ENCODE measurements around the gene KRT77.

The KRT77 gene

DNA sequence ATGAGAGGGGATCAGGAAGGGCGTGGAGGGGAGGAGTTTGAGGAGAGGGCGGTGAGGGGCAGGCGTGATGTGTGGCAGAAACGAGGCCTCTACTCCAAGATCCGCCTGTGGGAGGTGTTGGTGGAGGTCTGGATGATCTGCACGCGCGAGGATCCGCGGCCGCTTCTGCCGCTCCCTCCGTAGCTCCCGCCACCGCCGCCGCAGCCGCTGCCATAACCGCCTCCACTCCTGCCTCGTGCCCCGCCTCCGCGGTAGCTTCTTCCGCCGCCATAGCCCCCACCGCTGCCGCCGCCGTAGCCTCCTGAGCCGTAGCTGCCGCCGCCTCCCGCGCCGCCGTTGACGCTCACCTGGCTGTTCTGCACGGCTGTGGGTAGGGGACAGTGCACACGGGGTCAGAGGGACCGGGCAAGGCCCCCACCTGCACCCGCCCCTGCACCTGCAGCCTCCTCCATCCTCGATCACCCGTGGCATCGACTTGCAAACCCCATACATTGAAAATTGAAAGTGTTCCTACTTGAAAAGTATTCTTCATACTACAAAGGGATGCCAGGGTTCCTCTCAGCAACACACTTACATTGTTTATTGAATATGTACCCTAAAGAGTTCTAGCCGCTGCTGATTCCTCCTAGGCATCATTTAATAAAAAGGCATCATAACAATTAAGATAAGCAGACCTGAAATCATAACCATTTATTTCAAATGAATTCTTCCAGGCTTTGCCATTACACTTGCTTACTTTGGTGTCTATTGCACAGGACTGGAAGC, 12.1 kb downstream of the KRT77 start:
- peak in 3 of 4 experiments; percentile 20 to 61 (median 43) for DNase-seq

DNA sequence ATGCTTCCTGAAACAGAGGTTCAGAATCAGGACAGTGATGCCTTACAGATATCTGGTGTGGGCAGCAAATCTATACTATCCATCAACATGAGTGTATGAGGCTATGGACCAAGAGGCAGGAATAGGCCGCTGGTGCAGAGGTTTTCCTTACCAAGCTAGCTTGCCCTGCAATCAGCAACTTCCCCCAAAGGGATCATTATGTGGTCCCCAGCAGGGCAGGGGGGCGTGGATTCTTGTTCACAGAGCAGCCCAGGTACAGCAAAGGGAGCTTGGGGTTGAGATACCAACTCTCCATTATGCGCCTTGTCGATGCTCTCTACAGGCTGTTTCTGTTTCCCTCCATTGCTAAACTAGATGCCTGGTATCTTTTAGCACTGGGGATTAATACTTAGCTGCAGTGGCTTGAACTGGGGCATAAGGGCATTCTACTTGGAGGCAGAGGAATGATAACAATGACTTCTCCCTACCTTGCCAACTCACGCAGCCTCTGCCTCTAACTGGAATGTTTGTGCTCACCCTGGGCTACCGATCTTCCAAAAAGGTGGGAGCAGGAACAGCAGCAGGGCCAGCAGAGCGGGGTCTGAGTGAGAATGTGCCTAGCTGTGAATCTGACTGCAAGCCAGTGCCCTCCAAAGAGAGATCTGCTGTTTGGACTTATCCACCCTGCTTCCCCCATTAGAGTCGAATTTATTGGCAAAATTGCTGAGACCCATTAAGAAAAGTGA, 12.8 kb downstream of the KRT77 start:
- DNase-seq = no peak

DNA sequence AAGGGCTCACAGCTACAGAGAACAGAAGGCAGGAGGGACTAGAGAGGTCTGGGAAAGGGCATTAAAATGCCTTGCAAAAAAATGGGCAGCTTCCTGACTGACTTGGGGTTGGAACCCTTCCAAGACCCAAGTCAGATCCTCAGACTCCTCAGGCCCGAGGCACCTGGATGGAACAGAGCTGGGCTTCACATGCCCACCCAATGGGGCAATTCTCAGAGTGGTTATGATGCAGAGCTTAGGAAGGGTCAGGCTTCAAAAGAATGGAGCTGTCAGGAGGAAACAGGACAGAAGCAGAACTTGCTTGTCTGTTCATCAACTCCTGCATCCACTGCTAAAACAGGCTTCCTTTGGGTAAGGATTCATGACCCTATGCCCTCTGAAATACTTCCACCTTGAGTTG, 13.4 kb downstream of the KRT77 start:
- no peak for DNase-seq

GRCh38 chr12:52689239-52689638, 14.1 kb downstream of the KRT77 start:
- no peak for DNase-seq

GRCh38 chr12:52688481-52688880, 14.8 kb downstream of the KRT77 start:
- no peak for DNase-seq

DNA sequence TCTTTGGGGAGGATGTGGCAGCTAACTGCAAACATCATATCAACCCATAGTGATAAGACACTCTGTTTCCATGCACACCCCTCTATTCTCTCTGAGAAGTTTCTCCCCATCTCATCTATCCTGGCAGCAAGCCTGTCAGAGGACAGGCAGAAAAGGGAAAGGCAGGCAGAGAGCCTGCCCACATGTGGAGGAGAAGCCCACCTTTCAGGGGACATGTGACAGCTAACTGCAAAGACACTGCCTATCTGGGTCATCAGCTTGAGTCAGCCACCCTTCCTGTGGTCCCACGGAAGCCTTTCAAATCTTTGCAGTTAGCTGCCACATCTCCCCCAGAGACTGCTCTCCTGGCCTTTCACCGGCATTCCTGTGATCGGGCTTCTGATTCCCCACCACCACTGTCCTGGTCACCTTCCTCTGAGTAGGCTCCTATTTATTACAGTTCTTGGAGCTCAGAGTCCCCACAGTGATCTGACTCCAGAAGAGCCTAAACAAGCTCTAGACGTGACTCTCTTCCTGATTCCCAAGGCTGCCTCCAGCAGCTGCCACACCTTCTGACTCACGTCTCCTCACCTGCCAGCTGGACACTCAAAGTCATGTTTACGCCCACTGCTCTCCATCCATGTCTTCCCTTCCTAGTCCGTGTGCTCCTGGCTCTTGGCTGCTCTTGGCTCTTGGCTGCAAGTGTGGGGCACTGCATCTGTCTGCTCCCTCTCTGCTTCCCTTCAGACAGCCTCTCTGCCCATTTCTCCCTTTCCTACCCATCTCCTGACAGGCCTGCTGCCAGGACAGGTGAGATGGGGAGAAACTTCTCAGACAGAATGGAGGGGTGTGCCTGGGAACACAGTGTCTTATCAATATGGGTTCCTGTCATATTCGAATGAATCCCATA, 15.6 kb downstream of the KRT77 start:
- DNase-seq = no peak

DNA sequence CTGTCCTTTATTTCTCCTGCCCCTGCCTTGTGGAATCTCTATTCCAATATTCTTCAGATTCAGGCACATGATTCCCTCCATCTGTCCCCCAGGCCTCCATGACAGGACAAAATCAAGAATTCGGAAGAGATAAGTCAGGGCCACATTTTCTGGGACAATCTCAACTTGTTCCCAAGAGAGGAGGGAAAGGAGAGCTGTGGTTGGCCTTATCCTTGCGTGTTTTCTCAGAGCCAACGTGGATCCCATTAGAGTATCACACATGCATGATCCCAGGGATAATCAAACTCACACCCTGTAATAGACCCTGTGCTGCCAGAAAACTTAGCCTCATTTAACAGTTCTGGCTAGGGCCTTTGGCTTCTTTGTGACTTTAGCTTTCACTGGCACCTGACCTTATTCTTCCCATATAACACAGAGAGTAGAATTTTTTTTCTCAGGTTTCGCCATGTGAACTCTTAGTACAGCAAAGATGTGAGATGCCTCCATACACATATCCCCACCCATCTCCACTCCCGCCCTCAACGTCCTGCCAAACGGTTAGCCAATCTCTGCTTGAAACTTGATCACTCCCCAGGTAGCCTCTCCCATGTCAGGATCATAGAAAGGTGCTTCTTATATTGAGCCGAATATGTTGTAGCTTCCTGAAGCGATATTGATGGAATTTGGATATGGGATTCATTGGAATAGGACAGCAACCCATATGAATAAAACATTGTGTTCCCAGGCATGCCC, 16.4 kb downstream of the KRT77 start:
- DNase-seq = no peak

DNA sequence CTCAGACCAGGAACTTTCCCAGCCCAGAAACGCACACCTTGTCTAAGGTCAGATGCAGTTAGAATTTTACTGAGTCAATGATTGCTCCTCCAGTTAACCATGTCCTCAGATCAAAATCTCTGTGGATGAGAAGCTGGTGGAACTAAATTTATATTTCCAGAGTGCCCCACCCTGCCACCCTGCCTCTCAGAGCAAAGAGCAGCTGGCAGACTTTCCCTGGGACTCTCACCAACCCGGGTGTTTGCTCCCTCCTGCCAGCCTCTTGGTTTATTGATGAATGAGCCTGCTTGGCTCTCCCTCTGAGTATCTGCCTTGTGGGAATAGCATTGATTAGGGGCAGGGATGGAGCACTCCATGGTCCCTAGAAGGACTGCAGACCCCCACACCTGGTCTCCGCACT, 17.3 kb downstream of the KRT77 start:
- no peak for DNase-seq

DNA sequence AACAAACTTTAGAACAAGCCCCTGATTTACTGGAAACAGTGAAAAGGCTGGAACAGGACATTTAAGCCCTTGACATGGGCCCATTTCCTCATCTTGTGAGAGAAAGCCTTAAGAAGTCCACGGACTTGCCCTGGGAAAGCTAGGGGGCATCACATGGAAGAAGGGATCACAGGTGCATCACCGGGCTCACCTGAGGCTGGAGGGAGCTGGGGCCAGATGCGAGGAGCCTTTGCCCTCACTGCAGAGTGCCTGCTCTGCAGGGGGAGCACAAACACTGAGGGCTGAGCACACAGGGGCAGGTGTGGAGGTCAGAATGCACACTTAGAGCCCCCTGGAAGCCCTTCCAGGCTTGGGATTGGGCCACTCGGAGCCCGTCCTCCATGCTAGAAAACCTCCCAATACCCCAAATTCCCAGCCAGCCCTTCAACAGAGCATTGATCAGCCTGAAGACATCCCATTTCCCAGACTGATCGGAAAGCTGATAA, 17.9 kb downstream of the KRT77 start:
- no peak for DNase-seq

DNA sequence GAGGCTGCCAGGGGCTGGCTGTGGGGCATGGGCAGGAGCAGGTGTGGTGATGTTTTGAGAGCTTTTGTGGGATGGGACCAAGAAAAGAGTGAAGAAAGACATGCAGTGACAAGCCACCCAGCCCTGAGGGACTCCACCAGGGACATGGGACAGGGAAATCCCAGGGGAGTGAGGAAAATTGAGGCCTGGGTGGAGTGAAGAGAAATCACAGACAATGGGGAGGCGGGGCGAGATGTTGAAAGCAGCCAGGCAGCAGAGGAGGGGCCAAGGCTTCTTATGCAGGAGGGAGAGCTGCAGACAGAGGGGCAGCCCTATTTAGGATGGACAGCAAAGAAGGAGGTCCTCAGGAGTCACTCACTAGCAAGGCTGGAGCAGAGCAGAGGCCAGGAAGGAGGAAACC, 18.9 kb downstream of the KRT77 start:
- DNase-seq = no peak

DNA sequence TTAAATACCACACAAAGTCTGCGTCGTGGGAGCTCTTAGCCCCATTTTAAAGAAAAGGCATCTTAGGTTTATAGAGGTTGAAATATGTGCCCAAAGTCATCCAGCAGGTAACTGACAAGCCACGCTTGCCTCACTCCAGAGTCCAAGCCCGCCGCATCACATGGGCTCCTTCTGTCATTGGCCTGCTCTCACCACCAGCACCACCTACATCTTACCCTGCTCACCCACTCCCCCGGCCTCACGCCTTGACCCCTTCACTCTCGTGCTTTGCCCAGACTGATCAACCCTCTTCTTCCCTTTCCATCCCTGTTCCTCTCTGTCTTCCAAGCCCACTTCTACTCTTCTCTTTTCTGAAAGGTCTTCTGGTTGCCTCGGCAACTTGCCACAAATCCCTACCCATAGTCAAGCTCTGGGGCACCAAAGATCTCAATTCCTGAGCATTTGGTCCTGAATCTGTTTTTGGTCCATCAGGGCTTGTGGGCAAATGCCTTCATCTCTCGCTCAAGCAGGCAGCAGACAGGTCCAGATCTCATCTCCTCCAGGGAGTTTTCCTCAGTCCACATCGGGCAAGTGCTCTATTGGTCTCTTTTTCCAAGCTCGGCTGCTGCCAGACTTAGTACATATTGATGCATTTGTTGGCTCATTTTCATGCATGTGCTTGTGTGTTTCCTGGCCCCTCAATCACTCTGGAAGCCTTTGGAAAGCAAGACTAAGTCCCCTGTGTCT, 19.6 kb downstream of the KRT77 start:
- no peak for DNase-seq

GRCh38 chr12:52682938-52683574, 20.3 kb downstream of the KRT77 start:
- DNase-seq = no peak

DNA sequence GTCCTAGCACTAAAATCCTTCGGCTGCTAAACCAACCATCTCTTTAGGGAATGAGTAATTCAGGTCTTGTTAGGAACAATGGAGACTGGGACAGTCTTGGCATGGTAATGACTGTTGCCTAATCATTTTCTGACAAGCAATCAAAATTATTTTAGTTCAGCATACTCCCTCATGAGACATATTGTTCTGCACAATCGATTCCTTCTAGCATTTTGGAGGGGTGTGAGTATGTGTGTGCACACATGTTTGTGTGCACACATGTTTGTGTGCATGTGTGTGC, 21.0 kb downstream of the KRT77 start:
- no peak for DNase-seq

DNA sequence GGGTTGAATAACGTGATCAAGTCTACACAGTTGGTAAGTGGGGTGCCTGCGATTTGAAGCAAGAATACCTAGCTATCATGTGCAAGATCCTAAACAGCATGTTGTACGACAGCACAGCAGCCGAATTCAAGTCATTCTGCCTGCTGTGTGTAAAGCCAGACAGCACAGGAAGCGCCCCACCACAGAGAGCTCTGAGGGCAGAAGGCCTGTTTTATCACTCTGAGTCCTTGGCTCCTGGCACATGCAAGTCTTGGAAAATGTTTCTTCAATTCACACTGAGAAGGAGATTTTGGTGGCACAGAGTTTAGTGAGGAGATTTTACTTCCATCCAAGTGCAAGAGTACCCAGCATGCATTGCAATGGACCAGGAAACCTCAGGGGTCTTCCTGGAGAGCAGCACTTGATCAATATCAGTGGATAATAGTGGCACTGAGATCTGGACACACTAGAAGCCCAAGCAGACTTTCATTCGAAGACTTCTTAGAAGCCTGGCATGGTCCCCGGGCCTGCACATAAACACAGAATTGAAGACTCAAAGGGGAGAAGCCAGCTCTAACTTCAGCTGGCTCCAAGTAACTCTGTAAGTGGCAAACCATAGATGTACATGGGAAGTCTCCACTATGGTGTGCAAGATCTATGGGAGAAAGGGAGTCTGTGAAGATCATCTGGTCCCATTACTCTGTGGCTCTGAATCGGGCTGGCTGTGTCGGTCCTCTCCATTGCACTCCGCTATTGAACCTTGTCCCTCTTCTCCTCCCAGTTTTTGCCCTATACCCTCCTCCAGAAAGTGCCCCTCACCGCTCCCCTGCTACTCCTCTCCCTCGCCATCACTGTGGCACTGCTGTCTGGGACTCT, 21.6 kb downstream of the KRT77 start:
- DNase-seq = peak in 2 of 4 experiments; percentile 36

DNA sequence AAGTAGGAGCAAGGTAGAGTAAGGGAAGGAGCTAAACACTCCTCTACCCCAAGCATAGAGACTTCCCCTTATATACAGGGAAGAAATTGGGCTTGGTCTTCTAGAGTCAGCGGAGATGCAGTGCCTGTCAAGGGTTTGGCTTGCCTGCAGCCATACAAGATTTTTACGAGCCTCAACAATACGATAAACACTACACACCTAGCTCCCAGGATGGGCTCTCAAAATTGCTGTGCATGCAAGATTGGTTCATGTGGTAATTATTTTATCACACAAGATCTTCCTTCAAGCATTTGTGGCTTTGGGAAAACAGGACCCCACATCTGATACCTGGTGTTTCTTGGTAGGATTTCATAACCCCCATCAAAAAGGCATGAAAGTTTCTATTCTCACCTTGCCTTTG, 23.0 kb downstream of the KRT77 start, which contains the start of gene KRT1:
KRT1 (minus strand) TSS at position 45 of the 400 bp plus-strand sequence. CDS start 59 bp downstream, outside the sequence.
- no peak for DNase-seq

GRCh38 chr12:52679875-52680274, 23.4 kb downstream of the KRT77 start:
- DNase-seq = no peak

GRCh38 chr12:52677671-52678070, 25.7 kb downstream of the KRT77 start:
- DNase-seq = no peak

- no peak for DNase-seq
These were observed 26.2 kb downstream of the KRT77 start for GRCh38 chr12:52677126-52677525.

DNA sequence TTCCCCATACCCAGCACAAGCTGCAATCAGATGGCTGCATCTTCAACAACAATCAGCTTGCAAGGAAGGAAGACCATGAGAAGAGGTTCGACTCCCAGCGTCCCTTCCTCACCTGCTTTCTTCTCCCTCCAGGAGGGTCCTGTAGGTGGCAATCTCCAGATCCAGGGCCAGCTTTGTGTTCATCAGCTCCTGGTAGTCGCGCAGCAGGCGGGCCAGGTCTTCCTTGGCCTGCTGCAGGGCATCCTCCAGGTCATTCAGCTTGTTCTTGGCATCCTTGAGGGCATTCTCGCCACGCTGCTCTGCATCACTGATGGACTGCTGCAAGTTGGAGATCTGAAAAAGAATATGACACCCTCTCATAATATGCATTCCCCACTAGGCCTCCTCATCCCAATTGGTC, 27.2 kb downstream of the KRT77 start:
- no peak for DNase-seq

GRCh38 chr12:52675301-52675701, 28.0 kb downstream of the KRT77 start:
- no peak for DNase-seq

- DNase-seq = no peak
These were observed 28.9 kb downstream of the KRT77 start for GRCh38 chr12:52674433-52674775.
